ENCODE measurements around the gene COL4A2.
"Not testable (repeated sequence)": the region's sequence is repeated elsewhere in the genome, so short reads cannot be mapped to it uniquely, and the experiment has no call there.

The COL4A2 gene

DNA sequence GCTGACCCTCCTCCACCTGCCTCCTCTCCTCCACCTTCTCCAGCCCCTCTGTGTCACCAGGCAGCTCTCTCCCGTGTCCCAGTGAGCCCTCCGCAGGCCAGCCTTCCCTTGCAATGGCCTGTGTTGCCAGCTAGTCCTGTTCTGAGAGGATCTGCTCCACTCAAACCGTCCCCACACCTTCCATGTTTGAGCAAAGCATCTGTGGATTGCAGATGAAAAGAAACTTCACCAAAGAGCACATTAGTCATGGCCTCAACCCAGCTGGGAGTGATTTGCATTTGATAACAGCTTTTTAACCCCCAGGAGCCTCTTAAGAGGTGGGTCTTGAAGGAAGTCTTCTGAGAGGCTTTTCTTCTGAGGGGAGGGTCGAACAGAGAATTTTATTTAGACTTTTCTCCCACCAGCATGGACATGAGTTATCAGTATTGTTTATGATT is 72.8 kb downstream of the COL4A2 start:
- no peak for DNase-seq (ENCODE audit: low read depth)

DNA sequence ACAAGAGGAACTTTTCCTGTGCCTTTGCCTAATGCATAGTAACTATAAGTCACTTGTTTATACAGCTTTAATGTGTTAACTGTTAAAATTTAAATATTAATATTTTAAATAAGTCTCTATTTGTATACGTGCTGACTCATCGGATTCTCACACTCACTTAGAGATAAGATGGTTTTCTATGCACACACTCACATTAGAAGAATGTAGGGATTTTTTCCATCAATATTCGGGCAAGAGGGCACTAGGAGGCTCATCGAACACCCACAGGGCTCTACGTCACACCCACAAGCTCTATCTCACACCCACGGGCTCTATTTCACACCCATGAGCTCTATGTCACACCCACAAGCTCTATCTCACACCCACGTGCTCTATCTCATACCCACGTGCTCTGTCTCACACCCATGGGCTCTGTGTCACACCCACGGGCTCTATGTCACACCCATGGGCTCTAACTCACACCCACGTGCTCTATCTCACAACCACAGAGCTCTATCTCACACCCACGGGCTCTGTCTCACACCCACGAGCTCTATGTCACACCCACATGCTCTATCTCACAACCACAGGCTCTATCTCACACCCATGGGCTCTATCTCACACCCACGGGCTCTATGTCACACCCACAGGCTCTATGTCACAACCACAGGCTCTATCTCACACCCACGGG is 73.4 kb downstream of the COL4A2 start:
- no peak for DNase-seq (ENCODE audit: low read depth)

GRCh38 chr13:110381029-110381360 is 73.9 kb downstream of the COL4A2 start:
- DNase-seq (ENCODE audit: low read depth), result no peak

DNA sequence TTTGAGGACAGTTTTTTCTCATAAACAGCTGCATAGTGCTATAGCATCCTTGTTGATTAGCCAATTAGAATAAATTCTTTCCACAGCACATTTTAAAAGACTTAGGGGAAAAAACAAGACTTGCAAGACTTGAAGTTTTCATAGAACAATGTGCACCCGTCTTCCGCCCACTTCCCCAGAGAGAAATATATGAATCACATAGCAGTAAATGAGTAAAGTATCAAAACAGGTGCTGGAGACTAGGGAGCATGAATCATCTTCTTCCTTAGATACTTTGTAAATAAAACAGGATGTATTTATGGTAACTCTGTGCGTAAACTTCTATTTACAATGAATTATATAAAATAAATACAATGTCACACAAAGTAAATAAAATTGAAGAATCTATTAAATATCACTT is 75.1 kb downstream of the COL4A2 start:
- DNase-seq (ENCODE audit: low read depth), result no peak

DNA sequence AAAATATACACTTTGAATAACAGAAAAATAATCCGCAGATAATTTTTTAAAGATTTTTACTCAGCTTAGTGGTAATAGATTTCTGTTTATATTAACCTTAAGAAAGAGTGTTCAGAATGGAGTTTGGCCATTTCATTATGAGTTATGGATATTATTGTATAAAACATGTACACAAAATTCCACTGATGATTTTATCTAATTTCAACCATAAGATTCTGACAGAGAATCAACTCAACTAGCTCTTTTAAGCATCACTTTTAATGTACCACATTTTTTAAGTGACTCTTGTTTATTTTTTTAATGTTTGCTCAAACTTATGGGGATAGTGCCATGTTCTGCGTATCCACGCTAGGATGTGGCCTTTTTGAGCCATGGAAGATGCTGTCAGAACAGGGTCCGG is 75.7 kb downstream of the COL4A2 start:
- DNase-seq (ENCODE audit: low read depth), result no peak

- DNase-seq (ENCODE audit: low read depth), result no peak
These were observed 80.5 kb downstream of the COL4A2 start for GRCh38 chr13:110387451-110388107.

- DNase-seq (ENCODE audit: low read depth), result no peak
These were observed 81.2 kb downstream of the COL4A2 start for GRCh38 chr13:110388108-110388943.

DNA sequence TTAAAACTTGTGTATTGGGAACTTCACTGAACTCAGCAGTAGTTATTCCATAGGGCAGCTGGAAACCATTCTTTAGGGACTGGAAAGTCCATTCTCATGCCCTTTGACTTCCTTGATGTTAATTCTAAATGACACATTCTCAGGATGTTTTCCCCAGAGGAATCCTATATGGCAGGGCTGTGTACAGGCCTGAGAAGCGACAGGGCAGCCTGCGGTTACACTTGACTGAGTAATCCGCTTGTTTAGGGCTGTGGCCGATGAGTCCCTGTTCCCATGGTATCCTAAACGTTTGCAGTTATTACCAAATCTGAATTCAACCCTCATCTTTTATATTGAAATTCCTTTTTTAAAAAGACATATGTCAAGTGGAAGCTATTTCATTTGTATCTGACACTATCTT is 83.5 kb downstream of the COL4A2 start:
- DNase-seq (ENCODE audit: low read depth), result no peak

DNA sequence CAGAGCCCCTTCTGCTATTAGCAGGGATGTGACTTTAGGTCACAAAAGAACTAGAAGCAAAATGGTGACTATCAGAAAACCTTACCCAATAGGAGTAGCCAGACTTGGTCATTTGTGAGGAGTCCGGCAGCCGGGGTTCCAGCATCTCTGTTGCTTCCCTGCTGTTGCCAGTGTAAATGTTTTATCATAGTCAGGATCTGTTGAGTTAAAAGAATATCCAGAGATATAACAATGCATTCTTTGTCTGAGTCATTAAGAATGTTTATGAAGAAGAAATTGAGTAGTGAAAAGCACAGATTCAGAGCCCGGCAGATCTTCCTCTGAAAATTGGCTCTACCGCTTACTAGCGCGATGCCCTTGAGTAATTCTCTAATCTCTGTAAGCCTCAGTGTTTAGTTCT is 84.2 kb downstream of the COL4A2 start:
- no peak for DNase-seq (ENCODE audit: low read depth)

GRCh38 chr13:110392510-110393240 is 85.6 kb downstream of the COL4A2 start:
- no peak for DNase-seq (ENCODE audit: low read depth)

- DNase-seq (ENCODE audit: low read depth), result no peak
These were observed 86.7 kb downstream of the COL4A2 start for GRCh38 chr13:110393761-110394160.

DNA sequence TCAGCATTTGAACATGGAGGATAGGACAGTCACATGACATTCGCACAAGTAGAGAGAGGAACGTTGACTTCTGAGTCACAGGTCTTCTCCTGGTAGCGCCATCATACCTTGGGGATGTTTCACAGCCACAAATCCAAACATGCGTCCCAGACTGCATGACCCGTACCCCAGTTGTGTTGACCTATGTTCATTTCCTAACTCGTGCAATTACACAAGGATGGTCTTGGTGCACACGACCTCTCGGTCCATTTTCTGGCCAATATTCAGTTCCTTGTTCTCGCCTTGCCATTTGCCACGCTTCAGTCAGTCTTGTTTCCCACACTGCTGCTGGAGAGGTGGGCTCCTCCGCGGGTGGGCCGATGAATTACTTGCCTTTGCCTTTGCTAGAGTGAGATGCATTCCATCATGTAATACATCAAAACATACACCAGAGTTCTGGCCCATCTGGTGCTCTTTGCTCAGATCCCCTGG is 87.3 kb downstream of the COL4A2 start:
- DNase-seq (ENCODE audit: low read depth), result no peak

- not testable (repeated sequence) for DNase-seq (ENCODE audit: low read depth)
These were observed 88.5 kb downstream of the COL4A2 start for GRCh38 chr13:110395616-110396015.

GRCh38 chr13:110396476-110396875 is 89.4 kb downstream of the COL4A2 start:
- DNase-seq (ENCODE audit: low read depth), result no peak

- no peak for DNase-seq (ENCODE audit: low read depth)
These were observed 89.9 kb downstream of the COL4A2 start for GRCh38 chr13:110396913-110397381.

DNA sequence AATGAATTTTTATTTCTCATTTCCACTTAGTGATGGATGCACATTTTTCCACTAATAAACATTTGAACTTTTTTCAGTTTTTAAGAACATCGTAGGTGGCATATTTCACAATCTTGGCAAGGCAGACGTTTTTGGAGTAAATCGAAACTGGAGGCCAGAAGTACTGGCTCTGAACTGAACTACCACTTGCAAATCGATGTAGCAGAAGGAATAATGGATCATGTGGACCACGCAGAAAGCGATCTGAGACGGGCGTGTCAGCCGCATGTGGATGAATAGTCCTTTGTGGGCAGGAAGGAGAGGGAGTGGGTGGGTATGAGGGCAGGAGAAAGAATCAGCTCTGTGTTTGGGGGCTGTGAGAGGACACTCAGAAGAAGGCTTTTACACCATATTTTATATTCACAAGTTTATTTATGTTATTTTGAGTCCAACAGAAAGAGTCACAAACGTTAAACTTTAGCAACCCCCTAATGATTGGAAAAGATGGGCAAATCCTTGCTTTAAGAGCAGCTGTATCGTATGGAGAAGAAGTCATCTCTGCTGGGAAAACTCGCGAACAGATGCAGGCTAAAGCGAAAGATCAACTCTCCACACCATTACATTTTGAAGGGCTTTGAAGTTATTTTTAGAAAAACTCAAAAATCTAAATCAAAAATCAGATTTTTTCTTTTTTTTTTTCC is 90.5 kb downstream of the COL4A2 start:
- DNase-seq (ENCODE audit: low read depth), result no peak

- DNase-seq (ENCODE audit: low read depth), result no peak
These were observed 91.8 kb downstream of the COL4A2 start for GRCh38 chr13:110398564-110399507.

GRCh38 chr13:110399801-110400200 is 92.7 kb downstream of the COL4A2 start:
- DNase-seq (ENCODE audit: low read depth), result no peak

DNA sequence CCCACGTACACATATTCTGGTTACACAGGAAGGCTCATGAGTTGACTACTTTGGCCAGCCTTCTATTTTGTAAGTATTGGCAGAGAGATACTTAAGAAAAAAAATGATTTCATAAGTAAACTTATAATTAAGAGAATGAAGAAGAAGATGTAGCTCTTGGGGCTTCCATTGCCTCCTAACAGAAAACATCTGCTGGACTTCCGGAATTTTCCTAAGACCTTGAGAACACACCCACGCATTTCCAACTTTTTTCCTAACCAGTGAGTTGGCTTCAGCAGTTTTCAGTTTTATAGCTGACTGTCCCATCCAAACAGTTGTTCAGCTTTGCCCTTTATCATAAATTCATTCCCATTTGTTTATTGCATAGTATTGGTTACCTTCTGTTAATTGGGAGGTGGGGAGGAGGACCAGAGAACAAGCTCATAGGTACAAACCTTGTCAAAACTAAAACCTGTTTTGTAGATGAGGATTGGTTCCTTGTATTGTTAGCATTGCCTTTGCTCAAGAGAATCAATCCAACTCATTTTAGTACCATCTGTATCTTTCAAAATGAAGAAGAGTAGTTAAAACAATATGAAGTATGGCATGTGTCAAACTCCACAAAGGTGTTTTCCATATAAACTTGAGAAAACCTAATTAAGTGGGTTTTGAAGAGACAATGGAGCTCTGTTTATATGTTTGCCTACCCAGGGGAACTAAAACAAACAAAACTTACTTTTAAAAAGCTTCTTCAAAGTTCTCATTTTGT is 93.9 kb downstream of the COL4A2 start:
- DNase-seq (ENCODE audit: low read depth), result no peak
